Left ventricle myocardium inferior (tissue), 1 donor: ENCODE measurements around the gene MTG2. TPM values are rescaled to one million over a fixed set of nuclear protein-coding genes. Genes with fewer than 3 reads are reported as not detected.
A peak's percentile ranks its signal among the peaks of the same experiment; 100 is the strongest.

ENCODE experiments used
- DNase-seq: peaks from one replicate; pipeline ENCODE4 v3.0.0-alpha.2; 2020
- H3K27ac ChIP-seq: fragments of 200-600 bp; replicated peaks from 2 replicates; pipeline ENCODE4 v1.8.0; 2021
- H3K27me3 ChIP-seq: fragments of 200-600 bp; 2 replicates; pipeline ENCODE4 v1.8.0; 2021; ENCODE audit warnings: low read depth
- H3K36me3 ChIP-seq: fragments of 200-600 bp; 2 replicates; pipeline ENCODE4 v1.8.0; 2021
- H3K4me1 ChIP-seq: fragments of 200-600 bp; 2 replicates; pipeline ENCODE4 v1.8.0; 2021
- H3K4me3 ChIP-seq: fragments of 200-600 bp; 2 replicates; pipeline ENCODE4 v1.8.0; 2021; ENCODE audit warnings: mild to moderate bottlenecking, moderate library complexity
- H3K9me3 ChIP-seq: fragments of 200-600 bp; replicated peaks from 2 replicates; pipeline ENCODE4 v1.8.0; 2021
- intact Hi-C: fragments of 100-400 bp; cut with micrococcal nuclease; formaldehyde crosslinking; loops from one replicate; pipeline ENCODE4 v1.11.0; 2022
- total RNA-seq: library from RNA; stranded (reverse); fragmentation: NEBNext Ultra II Directional; extraction: Animal tissue kit (Norgen Biotek cat#: 25700); gene quantifications from one replicate; pipeline ENCODE4 v1.2.1, GENCODE V29; 2021
- TF ChIP-seq, protein P1 (sequence below): fragments of 200-600 bp; IDR thresholded peaks from 2 replicates; pipeline ENCODE4 v1.8.0; 2021; ENCODE audit warnings: antibody characterized with exemption, mild to moderate bottlenecking, borderline replicate concordance
- donor health status: DM: no; HTN: yes; CAD: no; lungs with severe emphysema.

Gene MTG2
- total RNA-seq, 1 donor from 2014 or later = 25.9 TPM

DNA sequence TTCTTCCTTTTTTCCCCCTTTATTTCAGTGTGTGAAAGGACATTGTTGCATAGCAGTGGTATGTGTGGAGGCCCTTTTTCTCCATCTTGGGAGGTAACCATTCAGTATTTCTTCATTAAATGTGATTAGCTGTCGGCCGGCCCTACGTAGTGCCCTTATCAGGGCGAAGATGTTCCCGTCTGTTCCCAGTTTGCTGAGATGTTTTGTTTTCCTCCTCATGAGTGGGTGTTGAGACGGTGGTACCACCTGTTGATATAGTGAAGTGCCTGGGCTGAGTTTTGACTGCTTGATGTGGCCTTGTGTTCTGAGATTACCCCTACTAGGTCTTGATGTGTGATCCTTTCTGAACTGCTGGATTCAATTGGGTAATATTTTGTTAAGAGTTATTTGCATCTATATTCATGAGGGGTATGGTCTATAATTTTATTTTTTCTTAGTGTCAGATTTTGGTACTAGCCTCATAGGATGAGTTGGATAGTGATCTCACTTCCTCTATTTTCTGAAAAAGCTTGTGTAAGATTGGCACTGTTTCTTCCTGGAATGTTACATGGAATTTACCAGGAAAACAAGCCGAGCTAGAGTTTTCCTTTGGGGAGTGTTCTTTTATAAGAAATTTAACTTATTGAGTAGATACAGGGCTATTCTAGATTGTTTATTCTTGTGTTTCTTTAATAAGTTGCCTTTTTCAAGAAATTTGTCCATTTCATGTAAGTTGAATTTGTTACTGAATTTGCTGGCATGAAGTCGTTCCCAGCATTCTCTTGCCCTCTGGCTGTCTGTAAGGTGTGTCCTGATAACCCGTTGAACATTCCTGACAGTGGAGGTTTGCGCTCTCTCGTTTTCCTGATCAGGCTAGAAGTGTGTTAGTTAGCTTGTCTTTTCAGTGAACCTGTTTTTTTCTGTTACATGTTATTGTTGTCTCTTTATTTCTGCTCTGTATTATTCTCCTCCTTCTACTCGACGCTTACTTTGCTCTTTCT lies 4.3 kb downstream of the MTG2 start:
- H3K27ac ChIP-seq = peak overlapping the region; percentile 67
- TF ChIP-seq, protein P1, sequence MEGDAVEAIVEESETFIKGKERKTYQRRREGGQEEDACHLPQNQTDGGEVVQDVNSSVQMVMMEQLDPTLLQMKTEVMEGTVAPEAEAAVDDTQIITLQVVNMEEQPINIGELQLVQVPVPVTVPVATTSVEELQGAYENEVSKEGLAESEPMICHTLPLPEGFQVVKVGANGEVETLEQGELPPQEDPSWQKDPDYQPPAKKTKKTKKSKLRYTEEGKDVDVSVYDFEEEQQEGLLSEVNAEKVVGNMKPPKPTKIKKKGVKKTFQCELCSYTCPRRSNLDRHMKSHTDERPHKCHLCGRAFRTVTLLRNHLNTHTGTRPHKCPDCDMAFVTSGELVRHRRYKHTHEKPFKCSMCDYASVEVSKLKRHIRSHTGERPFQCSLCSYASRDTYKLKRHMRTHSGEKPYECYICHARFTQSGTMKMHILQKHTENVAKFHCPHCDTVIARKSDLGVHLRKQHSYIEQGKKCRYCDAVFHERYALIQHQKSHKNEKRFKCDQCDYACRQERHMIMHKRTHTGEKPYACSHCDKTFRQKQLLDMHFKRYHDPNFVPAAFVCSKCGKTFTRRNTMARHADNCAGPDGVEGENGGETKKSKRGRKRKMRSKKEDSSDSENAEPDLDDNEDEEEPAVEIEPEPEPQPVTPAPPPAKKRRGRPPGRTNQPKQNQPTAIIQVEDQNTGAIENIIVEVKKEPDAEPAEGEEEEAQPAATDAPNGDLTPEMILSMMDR = no peak
- no peak for DNase-seq
- peaks cover 59% of the 10 kb centered on the region for H3K4me1 ChIP-seq
- intact Hi-C loops = no loop called here
- H3K27me3 ChIP-seq = no peaks in the 10 kb centered on the region
- no peak overlapping the region for H3K4me3 ChIP-seq
- peaks cover 19% of the 10 kb centered on the region for H3K36me3 ChIP-seq
- no peaks in the 10 kb centered on the region for H3K9me3 ChIP-seq

DNA sequence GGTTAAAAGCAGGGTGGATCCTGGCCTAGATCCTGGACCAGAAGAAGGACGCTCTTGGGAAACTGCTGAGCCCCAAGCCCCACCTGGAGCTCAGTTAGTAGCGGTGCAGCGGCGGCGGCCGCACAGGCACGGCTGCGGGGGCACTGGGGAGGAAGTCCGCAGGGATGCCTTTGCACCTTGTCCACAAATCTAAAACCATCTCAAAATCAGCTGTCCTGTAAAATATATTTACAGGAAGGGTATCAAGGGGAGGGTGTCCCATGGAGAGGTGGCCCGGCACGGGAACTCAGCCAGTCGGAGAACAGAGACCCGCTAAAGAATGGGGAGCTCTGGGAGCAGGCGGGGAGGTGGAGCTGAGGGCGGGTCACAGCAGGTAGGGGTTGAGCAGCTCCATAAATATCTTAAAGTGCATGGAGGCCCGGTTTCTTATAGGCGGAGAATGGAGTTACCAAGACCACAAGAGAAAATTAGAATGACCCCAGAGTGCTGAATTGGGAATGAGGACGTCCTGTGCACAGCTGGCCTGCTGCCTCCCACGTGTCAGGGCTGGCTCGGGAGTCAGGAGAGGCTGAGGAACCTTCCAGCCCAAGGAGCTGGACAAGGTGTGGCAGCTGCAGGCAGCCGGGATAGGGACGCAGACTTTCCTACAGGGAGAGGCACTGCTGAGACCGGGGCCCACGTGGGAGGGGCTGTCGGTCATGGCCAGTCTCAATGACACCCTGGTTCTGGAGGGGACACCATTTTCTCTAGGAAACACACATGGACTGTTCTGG lies 8.0 kb downstream of the MTG2 start:
- intact Hi-C loops = no loop called here
- Histone ChIP-seq H3K4me1 (peaks cover 45% of the 10 kb centered on the region), H3K36me3 (peaks cover 42% of the 10 kb centered on the region), H3K9me3 (no peaks in the 10 kb centered on the region), H3K27me3 (no peaks in the 10 kb centered on the region), H3K27ac (no peak overlapping the region), H3K4me3 (no peak overlapping the region)
- TF ChIP-seq, protein P1 = no peak
- no peak for DNase-seq

GRCh38 chr20:62191781-62192559 lies 9.1 kb downstream of the MTG2 start:
- TF ChIP-seq, protein P1 = no peak
- Histone ChIP-seq H3K4me1 (peaks cover 40% of the 10 kb centered on the region), H3K4me3 (no peak overlapping the region), H3K27me3 (no peaks in the 10 kb centered on the region), H3K9me3 (no peaks in the 10 kb centered on the region), H3K36me3 (peaks cover 52% of the 10 kb centered on the region), H3K27ac (no peak overlapping the region)
- no peak for DNase-seq
- intact Hi-C loops = no loop called here

- Histone ChIP-seq H3K9me3 (no peaks in the 10 kb centered on the region), H3K4me1 (peaks cover 34% of the 10 kb centered on the region), H3K27ac (no peak overlapping the region), H3K27me3 (no peaks in the 10 kb centered on the region), H3K36me3 (peaks cover 58% of the 10 kb centered on the region), H3K4me3 (no peak overlapping the region)
- intact Hi-C loops = no loop called here
- TF ChIP-seq, protein P1 = no peak
- no peak for DNase-seq
These were observed 9.8 kb downstream of the MTG2 start for GRCh38 chr20:62192635-62193034.
